ENCODE measurements around the gene ITLN1. TPM values are rescaled to one million over a fixed set of nuclear protein-coding genes. Genes with fewer than 3 reads are reported as not detected.

The ITLN1 gene
- total RNA-seq, 1 donor from 2014 or later: not detected

DNA sequence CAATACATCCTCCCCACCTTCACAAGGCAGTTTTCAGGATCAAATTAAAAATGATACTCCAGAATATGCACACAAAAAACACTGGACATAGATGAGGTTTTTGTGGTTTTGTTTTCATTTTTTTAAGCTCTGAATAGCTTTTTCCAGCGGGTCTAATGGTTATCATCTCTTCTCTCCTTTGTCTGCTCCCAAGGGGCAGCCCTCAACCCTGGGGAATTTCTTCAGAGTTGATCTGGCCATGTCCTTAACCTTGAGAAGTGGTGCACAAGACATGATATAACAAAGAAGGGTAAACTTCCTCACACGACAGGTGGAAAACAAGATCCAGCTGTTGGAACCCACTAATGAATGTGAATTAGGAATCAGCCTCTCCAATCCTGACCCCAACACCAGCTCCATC, 20.8 kb downstream of the ITLN1 start:
- Mint-ChIP-seq H3K36me3 (ENCODE audit: unreplicated experiment) (no peaks in the 10 kb centered on the region), H3K4me1 (ENCODE audit: low read depth, unreplicated experiment) (no peaks in the 10 kb centered on the region), H3K27ac (ENCODE audit: unreplicated experiment) (no peak overlapping the region), H3K27me3 (ENCODE audit: unreplicated experiment) (peaks cover 5% of the 10 kb centered on the region), H3K4me3 (ENCODE audit: unreplicated experiment) (no peak overlapping the region), H3K9me3 (ENCODE audit: unreplicated experiment) (no peaks in the 10 kb centered on the region)
- TF ChIP-seq, protein P1, sequence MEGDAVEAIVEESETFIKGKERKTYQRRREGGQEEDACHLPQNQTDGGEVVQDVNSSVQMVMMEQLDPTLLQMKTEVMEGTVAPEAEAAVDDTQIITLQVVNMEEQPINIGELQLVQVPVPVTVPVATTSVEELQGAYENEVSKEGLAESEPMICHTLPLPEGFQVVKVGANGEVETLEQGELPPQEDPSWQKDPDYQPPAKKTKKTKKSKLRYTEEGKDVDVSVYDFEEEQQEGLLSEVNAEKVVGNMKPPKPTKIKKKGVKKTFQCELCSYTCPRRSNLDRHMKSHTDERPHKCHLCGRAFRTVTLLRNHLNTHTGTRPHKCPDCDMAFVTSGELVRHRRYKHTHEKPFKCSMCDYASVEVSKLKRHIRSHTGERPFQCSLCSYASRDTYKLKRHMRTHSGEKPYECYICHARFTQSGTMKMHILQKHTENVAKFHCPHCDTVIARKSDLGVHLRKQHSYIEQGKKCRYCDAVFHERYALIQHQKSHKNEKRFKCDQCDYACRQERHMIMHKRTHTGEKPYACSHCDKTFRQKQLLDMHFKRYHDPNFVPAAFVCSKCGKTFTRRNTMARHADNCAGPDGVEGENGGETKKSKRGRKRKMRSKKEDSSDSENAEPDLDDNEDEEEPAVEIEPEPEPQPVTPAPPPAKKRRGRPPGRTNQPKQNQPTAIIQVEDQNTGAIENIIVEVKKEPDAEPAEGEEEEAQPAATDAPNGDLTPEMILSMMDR (IDR thresholded peaks at IDR 0.05; ENCODE audit: partially characterized antibody, unreplicated experiment): no peak
- no peak for DNase-seq

DNA sequence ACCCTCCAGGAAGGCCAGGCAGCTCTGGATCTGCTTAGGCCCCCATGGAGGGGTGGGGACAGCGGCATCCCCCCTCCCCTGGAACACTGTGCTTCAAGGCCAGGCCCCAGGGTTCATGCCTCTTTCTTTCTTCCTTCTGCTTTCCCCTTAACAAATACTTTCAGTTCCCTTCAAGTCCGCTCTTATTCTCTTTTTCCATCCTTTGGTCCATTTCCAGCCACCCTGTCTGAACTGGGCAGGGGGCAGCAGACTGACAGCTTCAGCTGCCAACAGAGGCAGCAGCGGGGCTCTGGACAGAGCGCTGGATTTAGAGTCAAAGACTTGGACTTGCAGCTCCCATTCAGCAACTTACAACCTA, 21.2 kb downstream of the ITLN1 start:
- no peak overlapping the region for H3K4me3 Mint-ChIP-seq (ENCODE audit: unreplicated experiment)
- no peak for DNase-seq
- H3K27ac Mint-ChIP-seq (ENCODE audit: unreplicated experiment): no peak overlapping the region
- H3K9me3 Mint-ChIP-seq (ENCODE audit: unreplicated experiment): peaks cover under 1% of the 10 kb centered on the region
- no peaks in the 10 kb centered on the region for H3K4me1 Mint-ChIP-seq (ENCODE audit: low read depth, unreplicated experiment)
- peaks cover 5% of the 10 kb centered on the region for H3K27me3 Mint-ChIP-seq (ENCODE audit: unreplicated experiment)
- TF ChIP-seq, protein P1 (IDR thresholded peaks at IDR 0.05; ENCODE audit: partially characterized antibody, unreplicated experiment): no peak
- no peaks in the 10 kb centered on the region for H3K36me3 Mint-ChIP-seq (ENCODE audit: unreplicated experiment)

DNA sequence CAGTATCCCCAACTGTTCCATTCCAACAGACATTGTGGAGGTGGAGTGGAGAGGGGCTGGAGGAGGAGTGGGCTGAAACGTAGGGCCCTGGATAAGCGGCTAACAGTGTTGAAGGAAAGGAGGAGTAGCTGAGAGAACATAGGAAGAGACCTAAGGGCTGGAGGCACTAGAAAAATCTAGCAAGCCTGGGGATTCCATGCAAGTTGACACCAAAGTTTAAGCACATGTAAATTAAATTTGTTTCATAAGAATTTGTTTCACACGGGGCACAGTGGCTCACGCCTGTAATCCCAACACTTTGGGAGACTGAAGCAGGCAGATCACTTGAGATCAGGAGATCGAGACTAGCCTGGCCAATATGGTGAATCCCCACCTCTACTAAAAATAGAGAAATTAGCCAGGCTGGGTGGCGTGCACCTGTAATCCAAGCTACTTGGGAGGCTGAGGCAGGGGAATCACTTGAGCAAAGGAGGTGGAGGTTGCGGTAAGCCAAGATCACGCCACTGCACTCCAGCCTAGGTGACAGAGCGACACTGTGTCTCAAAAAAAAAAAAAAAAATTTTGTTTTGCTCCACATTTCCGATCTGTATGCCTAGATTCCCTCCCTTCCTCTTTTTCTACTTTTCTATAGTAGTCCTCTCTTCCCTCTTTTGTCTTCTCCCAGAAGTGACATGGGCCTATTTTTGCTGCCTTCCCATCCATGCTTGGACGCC, 21.8 kb downstream of the ITLN1 start:
- Mint-ChIP-seq H3K27ac (ENCODE audit: unreplicated experiment) (no peak overlapping the region), H3K27me3 (ENCODE audit: unreplicated experiment) (peaks cover 5% of the 10 kb centered on the region), H3K9me3 (ENCODE audit: unreplicated experiment) (peaks cover 5% of the 10 kb centered on the region), H3K4me1 (ENCODE audit: low read depth, unreplicated experiment) (no peaks in the 10 kb centered on the region), H3K4me3 (ENCODE audit: unreplicated experiment) (no peak overlapping the region), H3K36me3 (ENCODE audit: unreplicated experiment) (no peaks in the 10 kb centered on the region)
- no peak for DNase-seq
- TF ChIP-seq, protein P1 (IDR thresholded peaks at IDR 0.05; ENCODE audit: partially characterized antibody, unreplicated experiment): no peak

DNA sequence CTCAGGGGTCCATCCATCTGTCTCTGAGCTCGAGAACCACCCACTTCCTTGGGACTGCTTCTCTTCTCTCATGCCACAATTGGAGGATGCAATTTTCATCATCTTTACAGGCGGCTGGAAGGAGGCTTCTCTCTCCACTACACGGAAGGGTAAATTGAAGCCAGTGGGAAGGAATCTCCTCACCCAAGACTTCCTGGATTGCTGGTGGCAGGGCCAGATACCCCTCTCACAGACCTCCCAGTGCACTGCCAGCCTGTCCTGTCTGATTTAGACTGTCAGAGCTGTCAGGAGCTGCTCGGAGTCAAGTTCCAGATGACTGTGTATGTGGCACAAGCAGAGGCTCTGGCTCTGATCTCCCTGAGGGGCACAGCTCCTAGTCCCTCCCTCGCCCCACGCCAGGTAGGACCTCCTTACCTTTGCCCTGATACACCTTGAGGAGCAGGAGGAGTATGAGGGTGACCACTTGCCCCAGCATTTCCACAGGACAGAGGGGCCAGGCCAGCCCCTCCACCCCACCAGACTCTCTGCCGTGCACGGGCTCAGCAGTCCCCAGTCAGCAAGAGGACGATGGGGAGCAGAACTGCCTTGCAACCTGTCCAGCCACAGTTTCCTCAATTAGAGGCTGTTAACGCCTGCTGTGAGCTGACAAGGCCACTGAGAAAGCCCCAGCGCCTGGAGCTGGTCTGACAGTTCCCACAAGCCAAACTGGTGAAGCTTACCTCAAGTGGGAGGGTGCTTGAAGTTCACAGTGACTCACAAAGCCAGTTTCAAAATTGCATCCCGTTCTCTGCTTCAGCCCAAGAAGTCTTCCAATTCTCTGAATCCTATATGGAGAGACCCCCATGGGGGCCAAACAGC, 22.5 kb downstream of the ITLN1 start, which contains the start of gene CD244:
TSS of gene CD244 (minus strand) at position 685 of the 858 bp plus-strand sequence. CDS start at position 475, 210 bp downstream.
- TF ChIP-seq, protein P1 (IDR thresholded peaks at IDR 0.05; ENCODE audit: partially characterized antibody, unreplicated experiment): no peak
- peaks cover 5% of the 10 kb centered on the region for H3K27me3 Mint-ChIP-seq (ENCODE audit: unreplicated experiment)
- DNase-seq: no peak

More for the DNA sequence above, 22.5 kb downstream of the ITLN1 start, which contains the start of gene CD244:
- Mint-ChIP-seq H3K4me3 (ENCODE audit: unreplicated experiment) (no peak within 1 kb of the TSS), H3K36me3 (ENCODE audit: unreplicated experiment) (no peaks in the 10 kb centered on the region), H3K27ac (ENCODE audit: unreplicated experiment) (no peak within 1 kb of the TSS), H3K4me1 (ENCODE audit: low read depth, unreplicated experiment) (no peaks in the 10 kb centered on the region), H3K9me3 (ENCODE audit: unreplicated experiment) (peaks cover 5% of the 10 kb centered on the region)
